IMR-90 (cell line): ENCODE data around the gene QRFP. TPM values are rescaled to one million over a fixed set of nuclear protein-coding genes. Genes with fewer than 3 reads are reported as not detected.

Source experiments
- FOS ChIP-seq: fragments of 150-350 bp; IDR thresholded peaks from 2 replicates; pipeline ENCODE4 v1.6.1; 2016; ENCODE audit warnings: low read depth, low read length
- MAFK ChIP-seq: IDR thresholded peaks from 2 replicates; pipeline ENCODE4 v1.6.1; 2012; ENCODE audit warnings: low read depth, low read length, improper control_type of control experiment
- MAZ ChIP-seq: IDR thresholded peaks from 2 replicates; pipeline ENCODE4 v1.6.1; 2012; ENCODE audit warnings: low read depth, mild to moderate bottlenecking, low read length, improper control_type of control experiment, moderate library complexity, borderline replicate concordance
- USF2 ChIP-seq: fragments of 150-350 bp; IDR thresholded peaks from 2 replicates; pipeline ENCODE4 v1.6.1; 2017; ENCODE audit warnings: mild to moderate bottlenecking, antibody characterized with exemption, low read length, low read depth
- polyA plus RNA-seq, 3 experiments: library from polyadenylated mRNA; depleted of rRNA; stranded (reverse); fragments of >200 nt; gene quantifications; 2 replicates each; pipeline ENCODE4 v1.2.3, GENCODE V29; 2012; ENCODE audit warnings: low replicate concordance in 1 of 3
- total RNA-seq: library from RNA; depleted of rRNA; stranded (reverse); fragments of >200 nt; gene quantifications from 2 replicates; pipeline ENCODE4 v1.2.3, GENCODE V29; 2012

The QRFP gene
- total and polyA plus RNA-seq, 2 of the 4 experiments (the other 2 are of a cell fraction): not detected

GRCh38 chr9:130905125-130905901, 8.7 kb upstream of the QRFP start (continued):
- TF ChIP-seq FOS (no peak), USF2 (no peak), MAFK (no peak), MAZ (no peak)
